NCI-H748 treated with DMSO at 0.1 percent for 48 hours (cell line): ENCODE data around the gene CTDNEP1.

Experiments used
- DNase-seq: peaks from one replicate; lab custom pipeline; 2025; lab: John Stamatoyannopoulos, UW

CTDNEP1 gene

GRCh38 chr17:7228920-7229319 is 22.6 kb downstream of the CTDNEP1 start:
- DNase-seq = no peak

GRCh38 chr17:7226721-7227710 is 24.5 kb downstream of the CTDNEP1 start:
- no peak for DNase-seq

- DNase-seq = no peak
Observed at GRCh38 chr17:7225711-7226331, 25.7 kb downstream of the CTDNEP1 start.

- DNase-seq = no peak
Observed at GRCh38 chr17:7224661-7225111, 26.8 kb downstream of the CTDNEP1 start.

GRCh38 chr17:7224110-7224509 is 27.4 kb downstream of the CTDNEP1 start:
- DNase-seq = no peak

- DNase-seq = no peak
Observed at GRCh38 chr17:7223375-7223774, 28.2 kb downstream of the CTDNEP1 start.

GRCh38 chr17:7222972-7223292 is 28.6 kb downstream of the CTDNEP1 start:
- no peak for DNase-seq

- DNase-seq = no peak
Observed at GRCh38 chr17:7222093-7222971, 29.2 kb downstream of the CTDNEP1 start.

- no peak for DNase-seq
Observed at GRCh38 chr17:7221278-7222092, 30.0 kb downstream of the CTDNEP1 start.

- DNase-seq = peak; percentile 36
Observed at GRCh38 chr17:7220593-7221277, 30.8 kb downstream of the CTDNEP1 start.

GRCh38 chr17:7219812-7220592 is 31.5 kb downstream of the CTDNEP1 start, which contains the start of the genes ACADVL and DLG4:
ACADVL (plus strand) TSS chr17:7219938; CDS start chr17:7219985, 47 bp downstream.
DLG4 (minus strand) TSS chr17:7219836.
- peak; percentile 65 for DNase-seq

GRCh38 chr17:7219229-7219811 is 32.2 kb downstream of the CTDNEP1 start:
- DNase-seq = no peak

- DNase-seq = no peak
Observed at GRCh38 chr17:7218758-7219157, 32.8 kb downstream of the CTDNEP1 start.

- no peak for DNase-seq
Observed at GRCh38 chr17:7218166-7218565, 33.4 kb downstream of the CTDNEP1 start.

GRCh38 chr17:7217113-7217987 is 34.2 kb downstream of the CTDNEP1 start:
- no peak for DNase-seq

- DNase-seq = no peak
Observed at GRCh38 chr17:7216242-7217112, 35.1 kb downstream of the CTDNEP1 start.

- DNase-seq = no peak
Observed at GRCh38 chr17:7215652-7216180, 35.8 kb downstream of the CTDNEP1 start.
